ENCODE data around the gene OR1F1. TPM values are rescaled to one million over a fixed set of nuclear protein-coding genes. Genes with fewer than 3 reads are reported as not detected.

Gene OR1F1
- total RNA-seq, 1 experiment from 2014 or later: not detected

GRCh38 chr16:3144321-3144983, 43.6 kb upstream of the OR1F1 start:
- Mint-ChIP-seq H3K27ac (ENCODE audit: unreplicated experiment) (no peak overlapping the region), H3K36me3 (ENCODE audit: insufficient read depth, unreplicated experiment) (peaks cover 4% of the 10 kb centered on the region), H3K9me3 (ENCODE audit: unreplicated experiment) (no peaks in the 10 kb centered on the region), H3K27me3 (ENCODE audit: insufficient read depth, unreplicated experiment) (no peaks in the 10 kb centered on the region), H3K4me3 (ENCODE audit: unreplicated experiment) (no peak overlapping the region), H3K4me1 (ENCODE audit: low read depth, unreplicated experiment) (no peaks in the 10 kb centered on the region)
- TF ChIP-seq CTCF (IDR thresholded peaks at IDR 0.05; ENCODE audit: insufficient read depth in 1 of 2, low read depth in 1 of 2, low read length in 1 of 2, severe bottlenecking in 1 of 2, unreplicated experiment in 1 of 2): no peak
- BruUV-seq (replicated peaks): no TSS peak
- intact Hi-C loops (cut with micrococcal nuclease; ENCODE audit: unreplicated experiment): no loop called here
- no peaks in the 10 kb centered on the region for H3K9me3 ChIP-seq
- no peaks in the 10 kb centered on the region for H3K36me3 ChIP-seq (ENCODE audit: control insufficient read depth, insufficient read depth, low read length)
- ChIA-PET POLR2A (interaction anchor here (1.1 kb wide), 1 partner anchor 9 kb away, joined by 4 read pairs; the partner anchor contains the start of gene ZNF213), CTCF (interaction anchor here (1.0 kb wide), 1 partner anchor 15 kb away, joined by 3 read pairs; no protein-coding TSS in a partner anchor)
- H3K4me3 ChIP-seq (ENCODE audit: low read depth, low read length): no peak overlapping the region
- no peak for DNase-seq
- H3K4me1 ChIP-seq: no peaks in the 10 kb centered on the region; the same call in 1 of the 2 replicates
- H3K27me3 ChIP-seq (replicated peaks; ENCODE audit: control insufficient read depth, insufficient read depth, low read length): no peaks in the 10 kb centered on the region

- ChIA-PET POLR2A (no interaction called here), CTCF (interaction anchor here (0.7 kb wide), 1 partner anchor 694 kb away, joined by 4 read pairs; no protein-coding TSS in a partner anchor)
- no TSS peak for BruUV-seq (replicated peaks)
- Histone ChIP-seq H3K9me3 (no peaks in the 10 kb centered on the region), H3K4me3 (ENCODE audit: low read depth, low read length) (no peak overlapping the region), H3K36me3 (ENCODE audit: control insufficient read depth, insufficient read depth, low read length) (no peaks in the 10 kb centered on the region), H3K27me3 (replicated peaks; ENCODE audit: control insufficient read depth, insufficient read depth, low read length) (no peaks in the 10 kb centered on the region), H3K4me1 (no peaks in the 10 kb centered on the region; the same call in 1 of the 2 replicates)
- Mint-ChIP-seq H3K9me3 (ENCODE audit: unreplicated experiment) (no peaks in the 10 kb centered on the region), H3K36me3 (ENCODE audit: insufficient read depth, unreplicated experiment) (peaks cover 11% of the 10 kb centered on the region), H3K4me3 (ENCODE audit: unreplicated experiment) (no peak overlapping the region), H3K27ac (ENCODE audit: unreplicated experiment) (no peak overlapping the region), H3K27me3 (ENCODE audit: insufficient read depth, unreplicated experiment) (no peaks in the 10 kb centered on the region), H3K4me1 (ENCODE audit: low read depth, unreplicated experiment) (no peaks in the 10 kb centered on the region)
- intact Hi-C loops (cut with micrococcal nuclease; ENCODE audit: unreplicated experiment): no loop called here
- TF ChIP-seq CTCF (IDR thresholded peaks at IDR 0.05; ENCODE audit: insufficient read depth in 1 of 2, low read depth in 1 of 2, low read length in 1 of 2, severe bottlenecking in 1 of 2, unreplicated experiment in 1 of 2): no peak
- no peak for DNase-seq
These were observed 42.9 kb upstream of the OR1F1 start for GRCh38 chr16:3145151-3145550.

GRCh38 chr16:3145660-3146059, 42.3 kb upstream of the OR1F1 start:
- Histone ChIP-seq H3K4me1 (no peaks in the 10 kb centered on the region; the same call in 1 of the 2 replicates), H3K36me3 (ENCODE audit: control insufficient read depth, insufficient read depth, low read length) (no peaks in the 10 kb centered on the region), H3K9me3 (no peaks in the 10 kb centered on the region), H3K4me3 (ENCODE audit: low read depth, low read length) (no peak overlapping the region), H3K27me3 (replicated peaks; ENCODE audit: control insufficient read depth, insufficient read depth, low read length) (no peaks in the 10 kb centered on the region)
- CTCF ChIA-PET: interaction anchor here (0.7 kb wide), 1 partner anchor 693 kb away, joined by 4 read pairs; no protein-coding TSS in a partner anchor
- no peak for TF ChIP-seq CTCF (IDR thresholded peaks at IDR 0.05; ENCODE audit: insufficient read depth in 1 of 2, low read depth in 1 of 2, low read length in 1 of 2, severe bottlenecking in 1 of 2, unreplicated experiment in 1 of 2)
- intact Hi-C loops (cut with micrococcal nuclease; ENCODE audit: unreplicated experiment): no loop called here
- Mint-ChIP-seq H3K27me3 (ENCODE audit: insufficient read depth, unreplicated experiment) (no peaks in the 10 kb centered on the region), H3K36me3 (ENCODE audit: insufficient read depth, unreplicated experiment) (peaks cover 16% of the 10 kb centered on the region), H3K9me3 (ENCODE audit: unreplicated experiment) (no peaks in the 10 kb centered on the region), H3K4me3 (ENCODE audit: unreplicated experiment) (no peak overlapping the region), H3K27ac (ENCODE audit: unreplicated experiment) (no peak overlapping the region), H3K4me1 (ENCODE audit: low read depth, unreplicated experiment) (no peaks in the 10 kb centered on the region)
- no TSS peak for BruUV-seq (replicated peaks)
- POLR2A ChIA-PET: no interaction called here
- DNase-seq: no peak

Data from Caco-2 (cell line).